ENCODE measurements around the gene DBP. TPM values are rescaled to one million over a fixed set of nuclear protein-coding genes. Genes with fewer than 3 reads are reported as not detected.

DBP gene
- total and polyA plus RNA-seq, 2 of the 13 experiments (the other 11 are each of a cell fraction or from before 2014, with no cell fraction given) = 1.7 to 5.8 TPM

DNA sequence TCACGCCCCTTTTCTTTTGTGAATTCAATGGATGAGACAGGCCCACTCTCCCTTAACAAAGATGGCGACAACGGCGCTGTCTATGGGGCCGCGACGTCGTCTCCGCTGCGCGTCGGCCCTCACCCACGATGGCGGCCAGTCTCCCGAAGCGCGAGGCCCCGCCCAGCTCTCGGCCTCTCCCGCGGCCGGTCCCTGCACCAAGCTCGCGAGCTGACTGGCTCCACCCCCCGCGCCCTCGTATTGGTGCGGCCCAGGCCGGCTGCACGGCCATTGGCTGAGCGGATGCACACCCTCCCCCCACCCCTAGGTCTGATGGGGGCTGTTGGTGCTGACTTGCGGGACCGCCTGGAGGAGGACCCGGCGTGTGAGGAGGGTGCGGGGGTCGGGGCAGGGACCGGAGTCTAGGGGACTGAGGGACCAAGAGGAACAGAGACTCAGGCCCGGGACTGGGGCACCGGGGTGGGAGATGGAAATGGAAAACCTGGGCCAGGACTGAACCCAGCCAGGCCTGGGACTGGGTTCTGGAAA, 13.0 kb downstream of the DBP start (continued):
- peak; percentile 35; the same call in 1 of the 2 replicates for TF ChIP-seq TARDBP (CRISPR knock-in tag; IDR thresholded peaks at IDR 0.05)
- TF ChIP-seq ZNF501 (CRISPR knock-in tag; IDR thresholded peaks at IDR 0.05) = 0 out of 2 replicates have a peak, but pooled peaks have one; percentile 28
- no peak for TF ChIP-seq RAD51 (IDR thresholded peaks at IDR 0.05; ENCODE audit: borderline replicate concordance)
- TF ChIP-seq ARNTL (CRISPR knock-in tag; IDR thresholded peaks at IDR 0.05) = no peak
- TF ChIP-seq, protein P1, sequence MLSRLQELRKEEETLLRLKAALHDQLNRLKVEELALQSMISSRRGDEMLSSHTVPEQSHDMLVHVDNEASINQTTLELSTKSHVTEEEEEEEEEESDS (CRISPR knock-in tag; IDR thresholded peaks at IDR 0.05; ENCODE audit: borderline replicate concordance) = no peak
- no peak for TF ChIP-seq AGO1 (IDR thresholded peaks at IDR 0.05; ENCODE audit: low read depth, low read length, poor library complexity, severe bottlenecking)
- TF ChIP-seq ZNF746 (CRISPR knock-in tag; IDR thresholded peaks at IDR 0.05) = no peak
- TF ChIP-seq, protein P2, sequence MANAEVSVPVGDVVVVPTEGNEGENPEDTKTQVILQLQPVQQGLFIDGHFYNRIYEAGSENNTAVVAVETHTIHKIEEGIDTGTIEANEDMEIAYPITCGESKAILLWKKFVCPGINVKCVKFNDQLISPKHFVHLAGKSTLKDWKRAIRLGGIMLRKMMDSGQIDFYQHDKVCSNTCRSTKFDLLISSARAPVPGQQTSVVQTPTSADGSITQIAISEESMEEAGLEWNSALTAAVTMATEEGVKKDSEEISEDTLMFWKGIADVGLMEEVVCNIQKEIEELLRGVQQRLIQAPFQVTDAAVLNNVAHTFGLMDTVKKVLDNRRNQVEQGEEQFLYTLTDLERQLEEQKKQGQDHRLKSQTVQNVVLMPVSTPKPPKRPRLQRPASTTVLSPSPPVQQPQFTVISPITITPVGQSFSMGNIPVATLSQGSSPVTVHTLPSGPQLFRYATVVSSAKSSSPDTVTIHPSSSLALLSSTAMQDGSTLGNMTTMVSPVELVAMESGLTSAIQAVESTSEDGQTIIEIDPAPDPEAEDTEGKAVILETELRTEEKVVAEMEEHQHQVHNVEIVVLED (CRISPR knock-in tag; IDR thresholded peaks at IDR 0.05; ENCODE audit: borderline replicate concordance) = peak; percentile 85
- TF ChIP-seq ZNF768 (CRISPR knock-in tag; IDR thresholded peaks at IDR 0.05) = no peak; the same call in 1 of the 2 replicates
- no peak for TF ChIP-seq ZNF251 (CRISPR knock-in tag; IDR thresholded peaks at IDR 0.05)
- TF ChIP-seq ZNF460 (CRISPR knock-in tag; IDR thresholded peaks at IDR 0.05; ENCODE audit: borderline replicate concordance) = no peak
- TF ChIP-seq, protein P3, sequence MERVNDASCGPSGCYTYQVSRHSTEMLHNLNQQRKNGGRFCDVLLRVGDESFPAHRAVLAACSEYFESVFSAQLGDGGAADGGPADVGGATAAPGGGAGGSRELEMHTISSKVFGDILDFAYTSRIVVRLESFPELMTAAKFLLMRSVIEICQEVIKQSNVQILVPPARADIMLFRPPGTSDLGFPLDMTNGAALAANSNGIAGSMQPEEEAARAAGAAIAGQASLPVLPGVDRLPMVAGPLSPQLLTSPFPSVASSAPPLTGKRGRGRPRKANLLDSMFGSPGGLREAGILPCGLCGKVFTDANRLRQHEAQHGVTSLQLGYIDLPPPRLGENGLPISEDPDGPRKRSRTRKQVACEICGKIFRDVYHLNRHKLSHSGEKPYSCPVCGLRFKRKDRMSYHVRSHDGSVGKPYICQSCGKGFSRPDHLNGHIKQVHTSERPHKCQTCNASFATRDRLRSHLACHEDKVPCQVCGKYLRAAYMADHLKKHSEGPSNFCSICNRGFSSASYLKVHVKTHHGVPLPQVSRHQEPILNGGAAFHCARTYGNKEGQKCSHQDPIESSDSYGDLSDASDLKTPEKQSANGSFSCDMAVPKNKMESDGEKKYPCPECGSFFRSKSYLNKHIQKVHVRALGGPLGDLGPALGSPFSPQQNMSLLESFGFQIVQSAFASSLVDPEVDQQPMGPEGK (CRISPR knock-in tag; IDR thresholded peaks at IDR 0.05) = peak; percentile 66
- TF ChIP-seq MBNL3 (CRISPR knock-in tag; conservative IDR thresholded peaks at IDR 0.05) = no peak
- TF ChIP-seq ZNF547 (CRISPR knock-in tag; IDR thresholded peaks at IDR 0.05) = no peak
- no peak for TF ChIP-seq ARID2 (CRISPR knock-in tag; IDR thresholded peaks at IDR 0.05; ENCODE audit: borderline replicate concordance)
- no peak for TF ChIP-seq JUND (CRISPR knock-in tag; IDR thresholded peaks at IDR 0.05)
- TF ChIP-seq, protein P4, sequence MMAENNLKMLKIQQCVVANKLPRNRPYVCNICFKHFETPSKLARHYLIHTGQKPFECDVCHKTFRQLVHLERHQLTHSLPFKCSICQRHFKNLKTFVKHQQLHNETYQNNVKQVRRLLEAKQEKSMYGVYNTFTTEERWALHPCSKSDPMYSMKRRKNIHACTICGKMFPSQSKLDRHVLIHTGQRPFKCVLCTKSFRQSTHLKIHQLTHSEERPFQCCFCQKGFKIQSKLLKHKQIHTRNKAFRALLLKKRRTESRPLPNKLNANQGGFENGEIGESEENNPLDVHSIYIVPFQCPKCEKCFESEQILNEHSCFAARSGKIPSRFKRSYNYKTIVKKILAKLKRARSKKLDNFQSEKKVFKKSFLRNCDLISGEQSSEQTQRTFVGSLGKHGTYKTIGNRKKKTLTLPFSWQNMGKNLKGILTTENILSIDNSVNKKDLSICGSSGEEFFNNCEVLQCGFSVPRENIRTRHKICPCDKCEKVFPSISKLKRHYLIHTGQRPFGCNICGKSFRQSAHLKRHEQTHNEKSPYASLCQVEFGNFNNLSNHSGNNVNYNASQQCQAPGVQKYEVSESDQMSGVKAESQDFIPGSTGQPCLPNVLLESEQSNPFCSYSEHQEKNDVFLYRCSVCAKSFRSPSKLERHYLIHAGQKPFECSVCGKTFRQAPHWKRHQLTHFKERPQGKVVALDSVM (CRISPR knock-in tag; IDR thresholded peaks at IDR 0.05) = no peak
- no peak for TF ChIP-seq SMARCC2 (IDR thresholded peaks at IDR 0.05)
- TF ChIP-seq, protein P5, sequence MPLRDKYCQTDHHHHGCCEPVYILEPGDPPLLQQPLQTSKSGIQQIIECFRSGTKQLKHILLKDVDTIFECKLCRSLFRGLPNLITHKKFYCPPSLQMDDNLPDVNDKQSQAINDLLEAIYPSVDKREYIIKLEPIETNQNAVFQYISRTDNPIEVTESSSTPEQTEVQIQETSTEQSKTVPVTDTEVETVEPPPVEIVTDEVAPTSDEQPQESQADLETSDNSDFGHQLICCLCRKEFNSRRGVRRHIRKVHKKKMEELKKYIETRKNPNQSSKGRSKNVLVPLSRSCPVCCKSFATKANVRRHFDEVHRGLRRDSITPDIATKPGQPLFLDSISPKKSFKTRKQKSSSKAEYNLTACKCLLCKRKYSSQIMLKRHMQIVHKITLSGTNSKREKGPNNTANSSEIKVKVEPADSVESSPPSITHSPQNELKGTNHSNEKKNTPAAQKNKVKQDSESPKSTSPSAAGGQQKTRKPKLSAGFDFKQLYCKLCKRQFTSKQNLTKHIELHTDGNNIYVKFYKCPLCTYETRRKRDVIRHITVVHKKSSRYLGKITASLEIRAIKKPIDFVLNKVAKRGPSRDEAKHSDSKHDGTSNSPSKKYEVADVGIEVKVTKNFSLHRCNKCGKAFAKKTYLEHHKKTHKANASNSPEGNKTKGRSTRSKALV (CRISPR knock-in tag; IDR thresholded peaks at IDR 0.05) = no peak
- TF ChIP-seq, protein P6, sequence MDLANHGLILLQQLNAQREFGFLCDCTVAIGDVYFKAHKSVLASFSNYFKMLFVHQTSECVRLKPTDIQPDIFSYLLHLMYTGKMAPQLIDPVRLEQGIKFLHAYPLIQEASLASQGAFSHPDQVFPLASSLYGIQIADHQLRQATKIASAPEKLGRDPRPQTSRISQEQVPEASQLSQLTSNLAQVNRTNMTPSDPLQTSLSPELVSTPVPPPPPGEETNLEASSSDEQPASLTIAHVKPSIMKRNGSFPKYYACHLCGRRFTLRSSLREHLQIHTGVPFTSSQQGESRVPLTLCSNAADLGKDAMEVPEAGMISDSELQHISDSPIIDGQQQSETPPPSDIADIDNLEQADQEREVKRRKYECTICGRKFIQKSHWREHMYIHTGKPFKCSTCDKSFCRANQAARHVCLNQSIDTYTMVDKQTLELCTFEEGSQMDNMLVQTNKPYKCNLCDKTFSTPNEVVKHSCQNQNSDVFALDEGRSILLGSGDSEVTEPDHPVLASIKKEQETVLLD (CRISPR knock-in tag; IDR thresholded peaks at IDR 0.05; ENCODE audit: low read depth) = no peak

Data from HepG2 (cell line).